Right cardiac atrium (tissue), 5 donors: ENCODE results near the gene E2F2. TPM values are rescaled to one million over a fixed set of nuclear protein-coding genes. Genes with fewer than 3 reads are reported as not detected.
A peak's percentile ranks its signal among the peaks of the same experiment; 100 is the strongest.
"Not testable (repeated sequence)": the region's sequence is repeated elsewhere in the genome, so short reads cannot be mapped to it uniquely, and the experiment has no call there.

Experiments used
- ATAC-seq, 2 donors: fragments of 200-7000 bp; cut with Tn5 transposase; one replicate each; pipeline versions ENCODE4 v1.8.0 to v1.9.1; 2020; ENCODE audit warnings: moderate library complexity in 2 of 2, mild to moderate bottlenecking in 1 of 2
- DNase-seq, 3 donors: peaks; one replicate each; pipeline ENCODE4 v3.0.0-alpha.2; 2020
- H3K27ac ChIP-seq: one replicate; pipeline ENCODE4 v1.5.1; 2013; ENCODE audit warnings: mild to moderate bottlenecking, low read length, control low read depth, moderate library complexity
- H3K27me3 ChIP-seq: one replicate; pipeline ENCODE4 v1.6.1; 2013; ENCODE audit not compliant: control insufficient read depth, insufficient read depth
- H3K4me1 ChIP-seq: one replicate; pipeline ENCODE4 v1.6.1; 2013; ENCODE audit warnings: low read length; ENCODE audit not compliant: control insufficient read depth, insufficient read depth
- H3K4me3 ChIP-seq: one replicate; pipeline ENCODE4 v1.5.1; 2013; ENCODE audit warnings: low read length, control low read depth
- H3K9me3 ChIP-seq: one replicate; pipeline ENCODE4 v1.6.1; 2013; ENCODE audit warnings: low read length; ENCODE audit not compliant: control insufficient read depth
- WGBS: extraction: QIAGEN DNeasy Blood & Tissue Kit; methylation state at CpG from one replicate; pipeline ENCODE4 v1.1.7; 2013; 5-methylcytosine and 5-hydroxymethylcytosine counted together
- intact Hi-C, 4 donors: fragments of 100-400 bp; cut with DNase I; formaldehyde crosslinking; loops; one replicate each; pipeline versions ENCODE4 v1.11.0 to v1.14.0; 2022 to 2023
- polyA plus RNA-seq: library from polyadenylated mRNA; stranded (reverse); fragments of 200-250 nt; gene quantifications from one replicate; pipeline ENCODE4 v1.2.3, GENCODE V29; 2013
- total RNA-seq, 4 donors: library from RNA; stranded (reverse); fragmentation: NEBNext Ultra II Directional; extraction: Animal tissue kit (Norgen Biotek cat#: 25700); gene quantifications; one replicate each; pipeline ENCODE4 v1.2.1, GENCODE V29; 2021
- donor health status: healthy with polysubstance abuse.
- donor health status: DM: no; HTN: yes; CAD: no.
- donor health status: DM: no; HTN: no; CAD: no.
- donor health status: DM: no; HTN: yes; CAD: no; lungs with severe emphysema.
- donor health status: DM: yes; HTN: yes; CAD: no.

E2F2 gene
- total and polyA plus RNA-seq, 5 donors: 0.05 to 0.82 (median 0.23) TPM; not detected in 1

DNA sequence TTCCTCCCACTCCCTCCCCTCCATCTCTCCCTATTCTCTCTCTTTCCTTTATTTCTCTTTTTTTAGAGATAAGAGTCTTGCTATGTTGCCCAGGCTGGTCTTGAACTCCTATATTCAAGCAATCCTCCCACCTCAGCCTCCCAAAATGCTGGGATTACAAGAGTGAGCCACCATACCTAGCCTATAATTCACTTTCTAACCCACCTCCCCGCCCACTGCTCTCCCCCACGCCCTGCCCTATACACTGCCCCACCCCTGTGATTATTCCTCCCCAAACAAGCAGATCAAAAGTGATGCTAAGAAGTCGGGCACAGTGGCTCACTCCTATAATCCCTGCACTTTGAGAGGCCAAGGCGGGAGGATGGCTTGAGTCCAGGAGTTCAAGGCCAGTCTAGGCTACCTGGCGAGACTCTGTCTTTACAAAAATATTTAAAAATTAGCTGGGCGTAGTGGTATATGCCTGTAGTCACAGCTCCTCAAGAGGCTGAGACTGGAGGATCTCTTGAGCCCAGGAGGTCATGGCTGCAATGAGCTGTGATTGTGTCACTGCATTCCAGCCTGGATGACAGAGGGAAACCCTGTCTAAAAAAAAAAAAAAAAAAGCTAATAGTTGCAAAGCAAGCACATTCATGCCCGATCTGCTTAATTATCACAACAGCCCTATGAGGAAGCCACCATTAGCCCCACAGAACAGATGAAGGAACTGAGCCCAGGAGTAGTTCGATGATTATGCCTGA lies 12.8 kb upstream of the E2F2 start:
- no peaks in the 10 kb centered on the region for H3K9me3 ChIP-seq
- H3K4me1 ChIP-seq: no peaks in the 10 kb centered on the region
- H3K27me3 ChIP-seq: no peaks in the 10 kb centered on the region
- no peak overlapping the region for H3K4me3 ChIP-seq
- ATAC-seq (no peak), DNase-seq (no peak)
- H3K27ac ChIP-seq: no peak overlapping the region
- intact Hi-C loops: loop anchor here (2.0 to 10.0 kb wide), 4 partner anchors 47 to 95 kb away; no protein-coding TSS in a partner anchor
- whole genome bisulfite sequencing: 81% methylated on average over 8 of the region's 8 CpGs

DNA sequence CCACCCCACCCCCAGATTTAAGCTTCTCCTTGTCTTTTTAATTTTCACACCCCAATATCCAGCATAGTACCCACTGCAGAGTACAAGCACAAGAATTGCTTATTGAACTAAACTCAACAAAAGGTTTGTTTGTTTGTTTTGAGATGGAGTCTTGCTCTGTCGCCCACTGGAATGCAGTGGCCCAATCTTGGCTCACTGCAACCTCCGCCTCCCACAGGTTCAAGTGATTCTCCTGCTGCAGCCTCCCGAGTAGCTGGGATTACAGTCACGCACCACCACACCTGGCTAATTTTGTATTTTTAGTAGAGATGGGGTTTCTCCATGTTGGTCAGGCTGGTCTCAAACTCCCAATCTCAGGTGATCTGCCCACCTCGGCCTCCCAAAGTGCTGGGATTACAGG lies 11.9 kb upstream of the E2F2 start:
- H3K4me1 ChIP-seq, DNase-seq, H3K27ac ChIP-seq, ATAC-seq, H3K4me3 ChIP-seq, H3K9me3 ChIP-seq, H3K27me3 ChIP-seq: not testable (repeated sequence)
- WGBS: 88% methylated on average over 5 of the region's 5 CpGs
- intact Hi-C loops: loop anchor here in 2 of 4 donors (5.0 to 10.0 kb wide), 2 partner anchors 46 to 52 kb away; no protein-coding TSS in a partner anchor

DNA sequence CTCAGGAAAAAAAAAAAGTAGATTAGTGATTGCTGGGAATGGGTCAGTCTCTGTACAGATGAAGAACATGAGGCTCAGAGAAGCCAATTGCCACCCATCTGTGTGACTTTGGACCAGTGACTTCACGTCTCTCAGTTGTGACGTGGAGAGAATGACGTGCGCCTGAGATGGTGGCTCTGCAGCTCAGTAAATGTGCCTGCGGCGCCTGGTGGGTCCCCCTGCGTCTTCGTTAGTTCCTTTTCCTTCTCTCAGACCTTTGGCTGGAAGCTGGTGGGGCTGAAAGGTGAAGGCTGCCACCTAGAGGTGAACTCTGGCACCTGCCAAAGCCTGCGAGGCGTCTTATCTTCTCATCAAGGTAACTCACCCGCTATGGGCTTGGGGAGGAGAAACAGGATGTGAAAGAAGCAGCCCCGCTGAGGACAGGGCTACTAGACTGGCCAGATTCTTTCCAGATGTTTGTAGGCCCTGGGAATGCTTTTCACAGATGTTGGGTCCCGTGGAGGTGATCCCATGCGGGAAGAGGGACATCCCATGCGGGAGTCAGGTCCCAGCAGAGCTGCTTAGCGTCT lies 8.7 kb upstream of the E2F2 start:
- WGBS: 6% methylated on average over 16 of the region's 16 CpGs
- peak; percentile 82 to 92 (median 91) for DNase-seq
- H3K27ac ChIP-seq: no peak overlapping the region
- intact Hi-C loops: loop anchor here (1.0 to 10.0 kb wide), 5 partner anchors 42 to 255 kb away; no protein-coding TSS in a partner anchor
- H3K4me1 ChIP-seq: no peaks in the 10 kb centered on the region
- H3K9me3 ChIP-seq: no peaks in the 10 kb centered on the region
- ATAC-seq: peak; percentile 87 to 89
- H3K27me3 ChIP-seq: no peaks in the 10 kb centered on the region
- H3K4me3 ChIP-seq: no peak overlapping the region

DNA sequence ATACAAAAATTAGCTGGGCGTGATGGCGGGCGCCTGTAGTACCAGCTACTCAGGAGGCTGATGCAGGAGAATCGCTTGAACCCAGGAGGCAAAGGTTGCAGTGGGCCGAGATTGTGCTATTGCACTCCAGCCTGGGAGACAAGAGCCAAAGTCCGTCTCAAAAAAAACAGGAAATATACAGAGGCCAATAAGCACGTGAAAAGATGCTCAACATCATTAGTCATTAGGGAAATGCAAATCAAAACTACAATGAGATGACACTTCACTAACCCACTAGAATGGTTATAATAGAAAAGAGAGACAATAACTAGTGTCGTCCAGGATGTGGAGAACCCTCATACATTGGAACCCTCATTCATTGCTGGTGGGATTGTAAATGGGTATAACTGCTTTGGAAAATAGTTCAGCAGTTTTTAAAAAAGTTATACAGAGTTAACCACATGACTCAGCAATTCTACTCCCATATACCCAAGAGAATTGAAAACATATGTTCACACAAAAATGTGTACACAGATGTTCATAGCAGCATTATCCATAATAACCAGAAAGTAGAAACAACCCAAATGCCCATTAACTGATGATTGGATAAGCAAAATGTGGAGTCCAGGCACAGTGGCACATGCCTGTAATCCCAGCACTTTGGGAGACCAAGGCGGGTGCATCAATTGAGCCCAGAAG lies 6.4 kb upstream of the E2F2 start:
- Histone ChIP-seq H3K27me3 (no peaks in the 10 kb centered on the region), H3K27ac (no peak overlapping the region), H3K4me3 (no peak overlapping the region), H3K4me1 (no peaks in the 10 kb centered on the region), H3K9me3 (no peaks in the 10 kb centered on the region)
- no peak for DNase-seq
- 74% methylated on average over 9 of the region's 9 CpGs for WGBS
- intact Hi-C loops: loop anchor here in 2 of 4 donors (5.0 to 10.0 kb wide), 2 partner anchors 40 to 253 kb away; no protein-coding TSS in a partner anchor
- no peak for ATAC-seq

DNA sequence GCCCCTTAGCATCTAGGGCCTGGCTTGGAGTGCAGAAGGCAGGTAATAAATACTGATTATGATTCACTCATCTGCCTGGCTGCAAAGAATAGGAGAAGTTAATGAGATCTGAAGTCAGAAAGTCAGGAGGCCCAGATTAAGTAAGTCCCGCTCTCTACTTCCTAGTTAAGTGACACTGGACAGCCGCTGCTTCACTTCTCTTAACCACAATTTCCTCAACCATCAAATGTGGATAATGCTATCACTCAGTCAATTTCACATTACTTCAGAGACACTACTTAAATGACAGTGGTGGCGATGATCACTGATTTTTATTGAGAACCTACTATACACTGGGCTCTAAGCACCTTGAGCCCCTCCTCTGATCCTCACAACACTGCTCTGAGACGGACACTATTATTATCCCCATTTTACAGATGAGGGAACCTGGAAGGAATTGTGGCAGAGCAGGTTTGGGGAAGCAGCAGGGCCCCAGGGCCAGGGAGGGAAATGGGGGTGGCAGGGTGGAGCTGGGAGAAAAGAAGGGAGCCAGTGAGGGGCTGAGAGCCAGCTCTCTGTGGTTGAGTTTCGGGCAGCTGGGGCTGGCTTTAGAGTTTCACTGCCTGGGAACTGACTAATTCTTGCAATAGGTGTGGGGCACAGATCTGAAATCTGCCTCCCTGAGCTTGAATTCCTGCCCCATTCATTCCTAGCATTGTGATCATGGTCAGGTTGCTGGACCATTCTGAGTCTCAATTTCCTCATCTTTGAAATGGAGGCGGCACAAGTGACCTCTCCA lies 2.4 kb upstream of the E2F2 start:
- DNase-seq (peak in 1 of 3 donors; percentile 63), ATAC-seq (no peak)
- intact Hi-C loops: loop anchor here in 1 of 4 donors (10.0 kb wide), 1 partner anchor 249 kb away; no protein-coding TSS in a partner anchor
- Histone ChIP-seq H3K4me3 (no peak overlapping the region), H3K27me3 (no peaks in the 10 kb centered on the region), H3K4me1 (no peaks in the 10 kb centered on the region), H3K9me3 (no peaks in the 10 kb centered on the region), H3K27ac (no peak overlapping the region)
- WGBS: 85% methylated on average over 6 of the region's 6 CpGs

DNA sequence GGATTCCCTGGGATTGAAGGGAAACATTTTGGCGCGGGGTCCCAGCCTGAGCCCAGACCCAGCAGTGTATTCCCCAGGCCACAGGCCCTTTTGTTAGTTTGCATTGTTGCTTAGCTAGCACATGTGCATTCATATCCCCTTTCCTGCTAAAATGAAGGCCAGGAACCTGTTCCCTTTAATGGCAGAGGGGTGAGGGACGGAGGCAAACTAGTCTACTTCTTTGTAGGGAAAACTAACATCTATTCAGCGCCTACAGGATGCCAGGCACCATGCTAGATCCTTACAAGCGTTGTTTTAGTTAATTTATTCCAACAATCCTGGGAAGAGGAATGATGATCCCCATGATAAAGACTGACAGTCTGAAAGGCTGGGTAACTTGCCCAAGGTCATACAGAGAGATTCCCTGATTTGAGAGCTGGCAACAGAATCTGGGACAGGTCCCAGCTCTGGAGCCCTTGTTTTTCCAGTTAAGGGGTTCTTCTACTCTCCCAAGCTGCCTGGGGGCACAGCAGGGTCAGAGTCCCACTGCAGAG lies 595 bp upstream of the E2F2 start:
- intact Hi-C loops: loop anchor here in 1 of 4 donors (10.0 kb wide), 1 partner anchor 247 kb away; no protein-coding TSS in a partner anchor
- H3K4me3 ChIP-seq: peak overlapping the region; percentile 8
- no peaks in the 10 kb centered on the region for H3K27me3 ChIP-seq
- H3K9me3 ChIP-seq: no peaks in the 10 kb centered on the region
- no peaks in the 10 kb centered on the region for H3K4me1 ChIP-seq
- DNase-seq (no peak), ATAC-seq (no peak)
- no peak overlapping the region for H3K27ac ChIP-seq
- 32% methylated on average over 5 of the region's 5 CpGs for WGBS

DNA sequence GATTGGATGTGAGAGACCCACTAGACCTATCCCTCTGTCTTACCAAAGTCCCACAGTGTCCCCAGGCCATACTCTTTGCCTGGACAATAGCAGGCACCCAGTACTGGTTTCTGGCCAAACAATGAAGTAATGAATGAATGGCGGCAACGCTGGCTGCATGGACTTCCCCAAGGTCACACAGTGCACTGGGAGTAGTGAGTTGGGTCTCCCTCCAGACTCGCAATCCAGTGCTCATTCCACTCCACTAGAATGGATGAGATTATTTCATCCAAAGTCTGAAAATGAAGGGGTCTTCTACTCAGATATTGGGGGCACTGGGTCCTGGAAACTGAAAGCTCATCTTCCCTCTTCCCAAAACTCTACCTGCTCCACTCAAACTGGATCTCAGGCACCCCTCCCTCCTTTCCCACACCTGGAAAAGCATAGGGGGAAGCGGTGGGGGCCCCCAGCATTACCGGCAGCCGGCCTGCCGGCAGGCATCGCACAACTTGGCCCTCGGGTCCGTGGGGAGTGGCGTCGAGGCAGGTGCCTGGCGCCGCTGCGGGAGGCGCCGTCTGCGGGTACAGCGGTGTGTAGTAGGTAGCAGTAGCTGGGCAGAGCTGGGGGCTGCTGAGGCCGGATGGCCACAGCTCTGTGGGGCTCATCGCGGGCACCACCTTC lies 816 bp downstream of the E2F2 start:
- Histone ChIP-seq H3K27ac (no peak overlapping the region), H3K9me3 (no peaks in the 10 kb centered on the region), H3K4me1 (no peaks in the 10 kb centered on the region), H3K4me3 (peak overlapping the region; percentile 53), H3K27me3 (no peaks in the 10 kb centered on the region)
- intact Hi-C loops: loop anchor here in 1 of 4 donors (10.0 kb wide), 1 partner anchor 245 kb away; no protein-coding TSS in a partner anchor
- DNase-seq: no peak
- WGBS: 7% methylated on average over 22 of the region's 22 CpGs
- ATAC-seq: peak in 1 of 2 donors; percentile 2

DNA sequence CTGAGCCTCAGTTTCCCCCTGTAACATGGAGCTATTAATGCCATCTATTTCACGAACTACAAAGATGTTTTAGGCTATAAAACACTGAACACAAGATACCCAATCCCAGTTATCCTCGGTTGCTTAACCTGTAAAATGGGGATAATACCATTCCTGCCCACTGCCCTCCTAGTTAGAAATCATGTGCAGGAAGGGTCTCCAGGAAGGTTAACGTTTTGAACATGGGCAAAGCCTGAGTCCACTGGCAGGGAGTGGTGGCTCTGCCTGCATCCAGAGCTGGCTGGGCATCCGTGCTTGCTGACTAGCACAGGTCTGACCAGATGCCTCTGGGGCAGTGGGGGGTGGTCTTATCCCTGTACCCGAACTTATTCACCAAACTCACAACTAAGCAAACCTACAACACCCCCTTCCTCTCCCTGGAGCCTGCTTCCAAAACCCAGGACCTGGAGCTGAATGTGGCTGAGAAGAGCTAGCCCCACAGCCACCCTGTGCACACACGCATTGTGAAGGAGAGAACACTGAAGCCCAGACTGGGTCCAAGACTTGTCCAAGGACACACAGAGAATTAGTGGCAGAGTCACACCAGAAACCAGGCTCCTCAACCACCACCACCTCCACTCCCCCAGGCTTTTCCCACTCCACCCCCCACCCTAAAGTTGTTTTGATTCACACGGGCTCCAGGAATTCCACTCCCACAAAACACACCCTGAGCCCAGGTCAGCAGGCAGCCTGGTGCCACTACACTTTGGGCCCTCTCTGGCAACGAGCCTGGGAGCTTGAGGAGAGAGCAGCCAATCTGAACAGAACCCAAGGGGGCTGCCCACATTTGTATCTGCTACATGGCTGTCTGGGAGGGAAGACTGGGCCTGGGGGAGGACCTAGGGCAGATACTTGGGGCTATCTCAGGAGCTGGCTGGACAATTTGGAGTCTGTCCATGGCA lies 1.6 kb downstream of the E2F2 start:
- ATAC-seq (no peak), DNase-seq (no peak)
- no peaks in the 10 kb centered on the region for H3K9me3 ChIP-seq
- 64% methylated on average over 8 of the region's 8 CpGs for whole genome bisulfite sequencing
- H3K27me3 ChIP-seq: no peaks in the 10 kb centered on the region
- no peak overlapping the region for H3K4me3 ChIP-seq
- no peak overlapping the region for H3K27ac ChIP-seq
- no peaks in the 10 kb centered on the region for H3K4me1 ChIP-seq
- intact Hi-C loops: loop anchor here in 1 of 4 donors (10.0 kb wide), 1 partner anchor 245 kb away; no protein-coding TSS in a partner anchor

DNA sequence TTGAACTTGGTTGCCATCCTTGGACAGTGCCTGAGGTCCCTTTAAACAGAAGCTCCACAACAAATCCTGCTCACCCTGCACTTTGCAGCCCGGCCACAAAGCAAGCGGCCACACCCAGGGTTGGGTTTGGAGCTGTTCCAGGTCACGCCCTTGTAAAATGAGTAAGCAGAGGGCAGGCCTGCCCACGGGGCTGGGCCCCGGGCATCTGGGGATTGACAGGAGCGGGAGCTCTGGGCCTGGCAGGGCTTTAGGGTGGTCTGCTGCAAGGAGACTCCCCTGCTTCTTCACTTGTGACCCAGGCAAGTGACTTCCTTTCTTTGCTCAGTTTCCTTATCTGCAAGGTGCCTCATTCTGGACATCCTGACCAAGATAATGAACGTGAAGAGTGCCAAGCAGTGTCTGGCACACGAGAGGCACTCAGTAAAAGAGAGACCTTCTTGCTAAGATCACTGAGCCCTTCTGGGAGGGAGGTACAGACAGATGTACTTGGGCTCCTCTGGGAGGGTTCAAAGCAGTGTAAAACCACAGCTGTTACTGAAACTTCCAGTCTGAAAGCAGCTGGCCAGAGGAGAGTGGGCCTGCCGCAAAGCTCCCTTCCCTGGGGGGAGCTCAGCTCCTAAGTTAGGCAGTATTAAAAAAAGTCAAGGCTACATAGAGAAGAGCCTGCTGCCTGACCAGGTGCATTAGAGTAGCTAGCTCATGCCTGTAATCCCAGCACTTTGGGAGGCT lies 2.6 kb downstream of the E2F2 start:
- 13% methylated on average over 9 of the region's 9 CpGs for WGBS
- peak; percentile 86 to 92 (median 92) for DNase-seq
- no peaks in the 10 kb centered on the region for H3K27me3 ChIP-seq
- peak; percentile 70 to 82 for ATAC-seq
- H3K27ac ChIP-seq: no peak overlapping the region
- intact Hi-C loops: no loop called here
- no peak overlapping the region for H3K4me3 ChIP-seq
- no peaks in the 10 kb centered on the region for H3K4me1 ChIP-seq
- H3K9me3 ChIP-seq: no peaks in the 10 kb centered on the region
